Measurements from ENCODE around the gene SLC46A3.
"Not testable (repeated sequence)": the region's sequence is repeated elsewhere in the genome, so short reads cannot be mapped to it uniquely, and the experiment has no call there.

SLC46A3 gene

DNA sequence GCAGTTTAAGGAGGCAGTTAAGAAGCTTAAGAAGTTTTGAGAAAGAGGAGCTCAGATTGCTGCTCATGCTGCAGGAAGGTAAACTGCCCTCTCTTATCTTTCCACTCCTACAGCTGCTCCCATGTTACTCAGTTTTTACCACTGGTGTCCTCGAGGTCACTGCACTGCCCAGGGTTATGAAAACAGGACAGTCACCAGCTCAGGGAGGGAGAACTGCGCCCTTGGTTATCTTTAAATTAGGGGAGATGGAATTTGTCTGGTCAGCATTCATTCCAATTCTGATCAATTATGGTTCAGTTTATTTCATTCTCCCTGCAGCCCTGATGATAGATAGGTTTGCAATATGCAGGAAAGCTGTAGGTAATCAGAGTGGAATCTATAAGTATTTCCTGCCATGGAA, 10.8 kb upstream of the SLC46A3 start:
- no peak for DNase-seq

DNA sequence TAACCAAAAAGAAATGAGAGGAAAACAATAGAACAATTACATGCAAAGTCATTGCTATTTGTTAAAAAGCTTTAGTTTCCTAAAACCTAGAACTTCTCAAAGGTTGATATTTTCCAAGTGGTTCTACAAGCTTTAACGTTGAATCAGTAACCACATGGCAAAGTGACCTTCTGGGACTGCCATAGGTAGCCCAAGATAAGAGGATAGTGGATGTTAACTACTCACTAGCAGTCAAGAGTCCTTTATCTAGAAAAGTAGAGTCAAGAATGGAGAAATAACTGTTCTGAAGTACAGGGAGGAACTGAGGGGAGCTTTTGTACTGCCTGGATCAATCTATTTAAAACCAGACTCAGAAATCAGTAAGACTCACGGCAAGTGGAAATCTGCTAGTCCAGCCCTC, 9.9 kb upstream of the SLC46A3 start:
- DNase-seq, result no peak

DNA sequence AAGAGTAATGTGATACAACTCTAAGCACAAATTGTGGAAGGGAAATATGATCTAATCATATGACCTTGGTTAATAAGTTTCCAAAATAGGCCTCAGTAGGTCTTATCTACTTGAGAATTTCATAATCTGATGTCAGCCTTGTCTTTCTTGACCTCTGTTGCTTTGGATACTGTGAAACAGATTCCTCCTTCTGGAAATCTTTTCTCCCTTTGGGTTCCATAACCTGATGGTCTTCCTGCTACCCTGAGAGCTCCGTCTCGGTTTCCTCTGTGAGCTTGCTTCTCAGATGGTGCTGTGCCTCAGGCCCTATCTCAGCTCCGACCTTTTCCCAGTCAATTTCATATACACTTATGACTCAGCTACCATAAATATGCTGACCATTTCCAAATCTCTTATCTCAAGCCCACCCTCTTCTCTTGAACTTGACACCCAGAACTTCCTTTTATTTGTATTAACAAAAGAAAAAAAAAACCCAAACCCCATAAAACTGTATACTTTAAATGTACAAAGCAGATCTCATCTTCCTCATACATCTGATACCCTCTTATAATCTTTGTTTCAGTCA, 6.4 kb upstream of the SLC46A3 start:
- no peak for DNase-seq

DNA sequence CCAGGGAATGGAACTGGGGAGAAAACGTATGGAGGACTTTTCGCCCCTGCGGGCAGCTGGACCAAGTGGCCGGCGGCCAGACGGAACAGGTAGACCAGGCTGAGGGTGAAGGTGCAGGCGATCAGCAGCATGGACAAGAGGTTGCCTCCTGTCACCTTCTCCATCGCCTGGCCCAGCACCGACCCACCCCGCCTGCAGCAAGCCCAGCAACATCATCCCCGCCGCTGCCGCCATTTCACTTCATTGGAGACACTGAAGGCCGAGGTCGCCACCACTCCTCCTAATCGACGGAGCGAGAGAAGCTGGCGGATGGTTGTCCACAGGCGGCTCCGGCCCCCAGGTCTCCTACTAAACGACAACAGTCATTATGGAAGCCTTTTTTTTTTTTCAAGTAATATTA, 5.0 kb upstream of the SLC46A3 start:
- no peak for DNase-seq

DNA sequence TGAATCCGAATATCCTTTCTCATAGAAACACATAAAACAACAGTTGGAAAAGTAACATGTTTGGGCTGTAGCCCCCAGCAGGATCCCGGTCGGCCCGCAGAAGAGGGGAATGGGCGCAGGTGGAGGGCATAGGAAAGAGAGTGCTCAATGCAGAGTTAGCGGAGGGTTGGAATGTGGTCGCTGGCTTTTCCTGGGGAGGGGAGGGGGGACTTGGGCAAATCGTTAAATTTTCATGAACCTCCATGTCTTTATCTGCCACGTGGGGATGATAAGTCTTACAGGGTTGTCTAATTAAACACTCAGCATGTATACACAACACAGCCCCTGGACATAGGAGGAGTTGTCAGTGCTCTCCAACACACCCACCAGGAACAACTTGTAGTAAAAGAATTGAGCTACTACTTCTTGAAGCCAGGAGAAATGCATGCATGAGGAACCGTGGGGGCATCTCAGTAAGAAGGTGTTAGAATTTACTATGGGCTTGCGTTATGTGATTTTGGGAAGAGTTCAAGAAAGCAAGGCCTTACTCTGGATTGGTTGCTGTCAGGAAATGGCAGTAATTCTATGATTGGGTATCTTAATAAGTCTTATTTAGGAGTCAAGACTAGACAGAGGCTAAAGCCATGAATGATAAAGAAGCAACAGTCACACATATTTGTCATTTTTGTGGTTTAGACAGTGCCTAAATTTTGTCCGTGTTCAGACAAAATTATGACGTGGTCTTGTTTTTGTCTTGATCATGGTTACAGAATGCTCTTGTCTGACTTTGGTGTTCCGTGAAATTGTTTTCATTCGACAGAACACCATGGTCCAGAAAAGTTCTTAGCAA, 671 bp upstream of the SLC46A3 start:
- DNase-seq, result no peak

DNA sequence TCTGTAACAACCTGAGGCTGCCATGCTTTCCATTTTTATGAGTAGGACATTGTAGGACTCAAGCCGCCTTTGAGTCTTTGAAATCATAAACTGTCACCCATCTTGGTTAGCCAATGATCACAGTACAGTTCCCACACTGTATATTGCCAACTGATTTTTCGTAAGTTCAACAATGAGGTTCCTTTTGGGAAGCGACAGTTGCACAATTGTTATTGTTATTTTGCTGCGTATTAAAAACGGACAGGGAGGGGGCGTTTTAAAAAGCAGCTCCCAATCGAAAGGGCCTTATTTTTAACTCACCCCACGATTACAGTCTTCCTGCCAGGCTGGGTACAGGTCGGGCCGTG, 601 bp downstream of the SLC46A3 start:
- DNase-seq, result no peak

DNA sequence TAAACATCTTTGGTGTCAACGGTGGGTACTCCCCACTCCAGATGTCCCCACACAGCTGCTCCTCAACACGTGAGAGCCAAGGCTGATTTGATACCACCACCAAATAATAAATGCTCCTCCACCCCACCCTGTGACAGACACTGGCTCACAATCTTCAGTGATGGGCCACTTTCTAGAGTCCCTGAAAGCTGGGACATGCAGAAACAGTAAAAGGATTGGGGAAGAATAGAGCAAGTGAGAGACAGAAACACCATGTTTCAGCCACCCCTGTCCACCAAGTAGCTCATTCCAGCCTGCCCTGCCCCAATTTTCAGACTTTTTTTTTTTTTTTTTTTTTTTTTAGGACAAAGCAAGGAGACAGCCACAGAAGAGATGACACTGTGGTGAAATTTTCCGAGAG, 1.6 kb downstream of the SLC46A3 start:
- no peak for DNase-seq

DNA sequence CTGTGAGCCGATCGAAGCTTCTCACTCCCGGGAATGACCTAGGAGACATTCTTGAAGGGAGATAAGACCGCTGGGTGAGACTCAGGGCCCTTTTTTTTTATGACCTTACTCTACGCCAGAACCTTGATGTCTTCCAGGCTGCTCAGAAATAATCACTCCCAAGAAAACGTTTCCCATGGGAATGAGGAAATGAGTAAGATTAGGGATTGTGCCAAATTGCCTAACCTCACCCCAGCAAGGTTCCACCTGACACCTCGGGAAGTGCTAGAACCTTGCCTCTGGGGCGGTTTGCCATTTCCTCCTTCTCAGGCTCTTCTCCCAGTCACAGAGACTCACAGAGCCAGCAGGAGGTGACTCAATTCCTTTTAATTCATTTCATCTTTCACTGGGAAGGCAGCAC, 2.3 kb downstream of the SLC46A3 start:
- DNase-seq, result peak; percentile 84

DNA sequence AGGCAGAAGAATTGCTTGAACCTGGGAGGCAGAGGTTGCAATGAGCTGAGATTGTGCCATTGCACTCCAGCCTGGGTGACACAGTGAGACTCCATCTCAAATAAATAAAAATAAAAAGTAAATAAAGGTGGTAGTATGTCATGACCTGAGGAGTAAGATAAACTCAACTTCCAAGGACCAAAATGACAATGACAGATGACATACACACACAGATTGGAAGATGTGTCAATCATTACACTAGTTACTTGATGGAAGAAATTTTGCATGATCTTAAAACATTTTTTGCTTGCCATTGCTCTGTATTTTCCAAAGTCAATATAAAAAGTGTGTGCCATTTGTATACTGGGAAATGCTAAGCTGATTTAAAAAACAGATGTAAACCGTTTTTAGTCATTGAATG, 4.1 kb downstream of the SLC46A3 start:
- DNase-seq, result no peak

DNA sequence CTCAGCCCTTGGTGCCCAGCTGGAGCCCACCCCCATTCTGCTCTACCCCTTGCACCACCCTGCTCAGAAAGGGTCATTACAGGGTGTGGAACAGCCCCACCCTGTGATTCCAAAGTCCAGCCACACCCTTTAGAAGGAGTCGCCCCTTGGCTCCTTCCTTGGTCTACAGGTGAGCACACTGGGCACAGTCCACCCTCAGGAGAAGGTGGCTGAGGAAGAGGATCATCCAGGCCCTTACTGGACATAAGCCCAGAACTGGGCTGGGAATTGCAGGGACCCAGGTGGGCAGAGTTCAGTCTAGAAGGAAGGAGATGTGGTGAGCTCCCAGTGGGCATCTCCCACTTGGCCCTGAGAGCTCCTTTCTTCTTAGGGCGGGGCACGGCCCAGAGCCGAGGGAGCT, 8.6 kb downstream of the SLC46A3 start:
- no peak for DNase-seq

DNA sequence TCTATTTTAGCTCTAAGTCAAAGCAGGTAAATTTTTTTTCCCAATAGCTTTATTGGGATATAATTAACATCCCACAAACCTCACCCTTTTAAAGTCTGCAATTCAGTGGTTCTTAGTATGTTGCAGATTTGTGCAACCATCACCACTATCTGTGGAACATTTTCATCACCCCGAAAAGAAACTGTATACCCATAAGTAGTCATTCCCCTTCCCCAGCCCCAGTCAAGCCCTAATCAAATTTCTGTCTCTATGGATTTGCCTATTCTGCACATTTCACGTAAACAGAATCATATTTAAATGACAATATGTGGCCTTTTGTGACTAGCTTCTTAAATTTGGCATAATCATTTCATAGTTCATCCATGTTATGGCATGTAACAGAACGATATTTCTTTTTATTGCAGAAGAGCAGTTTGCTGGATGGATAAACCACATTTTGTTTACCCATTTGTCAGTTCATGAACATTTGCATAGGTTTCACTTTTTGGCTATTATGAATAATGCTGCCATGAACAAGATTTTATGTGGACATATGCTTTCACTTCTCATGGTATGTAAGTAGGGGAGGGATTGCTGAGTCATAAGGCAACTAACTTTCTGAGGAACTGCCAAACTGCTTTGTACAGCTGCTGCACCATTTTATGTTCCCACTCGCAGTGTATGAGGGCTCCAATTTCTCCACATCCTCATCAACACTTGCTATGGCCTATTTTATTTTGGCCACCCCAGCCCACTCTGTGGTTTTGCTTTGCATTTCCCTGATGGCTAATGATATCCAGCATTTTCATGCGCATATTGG, 10.9 kb downstream of the SLC46A3 start:
- DNase-seq, result no peak

DNA sequence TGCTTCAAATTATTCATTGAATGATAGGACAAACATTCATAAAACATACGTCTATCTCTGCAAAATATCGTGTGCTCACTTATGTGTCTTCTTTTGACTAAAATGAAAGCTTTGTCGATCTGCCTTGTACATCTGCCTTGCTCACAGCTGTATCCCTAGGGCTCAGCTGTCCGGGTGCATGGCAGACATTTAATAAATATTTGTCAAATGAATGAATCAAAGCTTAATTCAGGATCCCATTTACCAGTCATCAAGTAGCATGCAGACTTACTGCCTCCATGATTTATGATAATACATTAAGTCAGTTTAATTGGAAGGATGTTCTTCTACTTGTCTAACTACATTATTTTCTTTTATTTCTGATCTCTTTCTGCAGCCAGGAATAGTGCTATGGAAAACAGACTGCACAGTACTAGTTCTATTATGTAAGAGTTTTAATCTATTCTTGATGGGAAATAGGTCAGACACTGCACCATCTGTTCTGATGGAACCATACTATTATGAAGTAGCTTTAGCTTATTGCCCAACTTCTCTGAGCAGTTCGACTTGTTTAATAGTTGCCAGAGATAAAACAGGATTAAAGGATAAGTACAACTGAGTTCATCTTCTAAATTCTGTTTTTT, 13.2 kb downstream of the SLC46A3 start:
- no peak for DNase-seq

DNA sequence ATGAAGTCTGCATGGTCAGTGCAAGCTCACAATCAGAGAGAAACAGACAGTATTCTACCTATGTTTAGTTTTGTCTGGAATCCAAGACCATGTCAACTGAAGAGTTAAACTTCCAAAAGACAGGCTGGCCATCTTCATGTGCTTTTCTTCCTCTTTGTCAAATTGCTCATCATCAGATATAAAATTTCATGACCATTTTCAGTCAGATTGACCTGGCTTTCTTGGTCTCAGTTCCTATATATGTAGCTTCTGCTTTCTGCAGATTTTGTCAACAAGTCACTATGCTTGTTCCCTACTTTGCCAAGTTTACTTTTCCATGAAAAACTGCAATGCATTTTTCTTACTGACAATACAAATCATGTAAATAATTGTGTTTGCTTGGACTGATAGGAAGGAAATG, 13.9 kb downstream of the SLC46A3 start:
- DNase-seq, result no peak

DNA sequence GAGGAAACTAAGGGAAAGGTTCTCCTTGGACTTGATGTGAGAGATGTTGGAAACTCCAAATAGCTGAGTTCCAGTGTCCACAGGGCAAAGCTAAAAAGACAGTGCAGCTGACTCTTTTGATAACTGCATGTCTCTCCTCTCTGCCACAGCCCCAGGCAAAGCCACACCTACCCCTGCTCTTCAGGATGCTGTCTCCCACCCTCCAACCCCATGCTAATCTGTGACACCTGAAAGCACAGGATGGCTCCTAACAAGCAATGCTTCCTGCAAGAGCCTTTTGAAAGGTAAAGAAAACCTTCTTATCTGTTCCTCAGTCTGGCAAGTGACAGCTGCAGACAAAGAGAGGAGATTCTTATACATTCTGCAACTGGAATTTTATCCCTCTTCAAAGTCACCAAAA, 14.5 kb downstream of the SLC46A3 start:
- no peak for DNase-seq

DNA sequence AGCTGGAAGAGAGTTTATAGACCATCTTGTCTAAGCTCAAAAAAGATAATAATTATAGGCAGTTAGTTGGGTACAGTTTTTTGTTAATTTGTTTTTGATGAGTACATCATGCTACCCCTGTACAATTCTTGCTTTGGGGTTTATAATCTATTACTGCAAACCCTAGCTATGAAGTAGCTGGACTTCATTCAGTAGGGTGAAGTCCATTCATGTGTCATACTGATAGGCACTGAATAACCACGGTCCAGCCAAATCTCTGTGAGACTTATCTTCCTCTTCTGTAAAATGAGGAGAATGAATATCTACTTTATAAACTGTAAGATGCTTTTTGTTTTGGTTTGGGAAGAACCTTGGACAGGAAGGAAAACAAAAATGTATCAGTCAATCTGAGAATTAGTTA, 19.5 kb downstream of the SLC46A3 start:
- no peak for DNase-seq

DNA sequence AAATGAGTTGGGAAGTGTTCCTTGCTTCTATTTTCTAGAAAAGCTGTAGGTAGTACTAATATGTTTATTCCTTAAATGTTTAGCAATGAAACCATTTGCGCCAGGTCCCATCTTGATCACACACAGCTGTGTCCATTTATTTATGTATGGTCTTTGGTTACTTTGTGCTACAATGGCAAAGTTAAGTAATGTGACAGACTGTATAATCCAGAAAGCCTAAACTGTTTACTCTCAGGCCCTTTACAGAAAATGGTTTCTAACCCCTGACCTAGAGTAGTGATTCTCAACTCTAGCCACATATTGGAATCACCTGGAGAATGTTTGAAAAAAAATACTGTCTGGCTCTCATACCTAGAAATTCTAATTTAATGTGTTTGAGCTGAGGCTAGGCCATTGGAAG, 21.3 kb downstream of the SLC46A3 start:
- no peak for DNase-seq

DNA sequence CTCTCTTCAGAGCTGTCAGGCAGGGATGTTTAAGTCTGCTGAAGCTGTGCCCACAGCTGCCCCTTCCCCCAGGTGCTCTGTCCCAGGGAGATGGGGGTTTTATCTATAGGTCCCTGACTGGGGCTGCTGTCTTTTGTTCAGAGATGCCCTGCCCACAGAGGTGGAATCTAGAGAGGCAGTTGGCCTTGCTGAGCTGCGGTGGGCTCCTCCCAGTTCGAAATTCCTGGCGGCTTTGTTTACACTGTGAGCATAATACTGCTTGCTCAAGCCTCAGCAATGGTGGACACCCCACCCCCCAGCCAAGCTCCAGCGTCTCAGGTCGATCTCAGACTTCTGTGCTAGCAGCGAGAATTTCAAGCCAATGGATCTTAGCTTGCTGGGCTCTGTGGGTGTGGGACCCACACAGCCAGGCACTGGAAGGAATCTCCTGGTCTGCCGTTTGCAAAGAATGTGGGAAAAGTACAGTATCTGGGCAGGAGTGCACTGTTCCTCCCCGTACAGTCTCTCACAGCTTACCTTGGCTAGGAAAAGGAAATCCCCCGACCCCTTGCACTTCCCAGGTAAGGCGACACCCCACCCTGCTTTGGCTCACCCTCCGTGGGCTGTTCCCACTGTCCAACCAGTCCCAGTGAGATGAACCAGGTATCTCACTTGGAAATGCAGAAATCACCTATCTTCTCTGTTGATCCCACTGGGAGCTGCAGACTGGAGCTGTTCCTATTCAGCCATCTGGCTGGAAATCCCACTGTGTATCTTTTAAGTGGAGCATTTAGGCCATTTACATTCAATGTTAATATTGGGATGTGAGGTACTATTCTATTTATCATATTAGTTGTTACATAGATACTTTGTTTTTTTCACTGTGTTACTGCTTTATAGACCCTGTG, 24.9 kb downstream of the SLC46A3 start:
- peak; percentile 87 for DNase-seq

DNA sequence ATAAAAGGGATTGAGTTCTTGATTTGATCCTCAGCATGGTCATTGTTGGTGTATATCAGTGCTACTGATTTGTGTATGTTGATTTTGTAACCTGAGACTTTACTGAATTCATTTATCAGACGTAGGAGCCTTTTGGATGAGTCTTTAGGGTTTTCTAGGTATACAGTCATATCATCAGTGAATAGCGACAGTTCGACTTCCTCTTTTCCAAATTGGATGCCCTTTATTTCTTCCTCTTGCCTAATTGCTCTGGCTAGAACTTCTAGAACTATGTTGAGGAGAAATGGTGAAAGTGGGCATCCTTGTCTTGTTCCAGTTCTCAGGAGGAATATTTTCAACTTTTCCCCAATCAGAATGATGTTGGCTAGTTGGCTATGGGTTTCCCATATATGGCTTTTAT, 32.9 kb downstream of the SLC46A3 start:
- no peak for DNase-seq

DNA sequence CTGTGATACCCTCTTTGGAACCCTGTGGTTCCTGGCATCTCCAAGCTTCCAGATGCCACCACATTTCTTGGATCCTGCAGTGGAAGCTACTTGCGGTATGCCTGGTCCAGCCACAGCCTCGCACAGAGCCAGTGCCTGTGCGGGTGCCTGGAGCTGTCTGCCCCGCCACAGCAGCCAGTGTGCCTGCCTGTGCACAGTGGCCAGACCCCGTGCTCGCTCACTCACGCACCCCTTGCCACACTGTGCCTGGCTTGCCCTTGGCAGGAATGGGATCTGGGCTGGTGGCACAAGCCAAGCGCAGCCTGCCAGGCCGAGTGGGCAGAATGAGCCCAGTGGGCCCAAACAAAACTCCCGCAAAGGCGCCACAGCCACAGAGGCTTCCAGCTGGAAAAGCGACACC, 33.7 kb downstream of the SLC46A3 start:
- no peak for DNase-seq

DNA sequence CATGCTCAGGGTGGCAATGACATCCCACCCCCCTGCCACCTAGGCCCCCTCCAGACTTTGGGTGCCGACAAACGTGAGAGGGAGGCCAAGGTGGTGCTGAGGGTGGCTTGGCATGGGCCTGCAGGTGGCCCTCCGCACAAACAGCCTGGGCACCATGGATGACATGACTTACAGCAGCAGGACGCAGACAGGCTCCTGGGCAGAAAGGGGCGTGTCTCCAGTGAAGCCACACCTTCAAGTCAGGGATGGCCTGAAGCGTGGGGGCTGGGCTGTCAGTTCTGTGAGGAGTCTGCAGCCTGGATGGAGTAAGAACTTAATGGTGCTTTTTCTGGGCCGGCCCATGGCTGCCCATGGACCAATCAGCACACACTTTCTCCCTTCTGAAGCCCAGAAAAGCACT, 34.5 kb downstream of the SLC46A3 start:
- peak; percentile 90 for DNase-seq

DNA sequence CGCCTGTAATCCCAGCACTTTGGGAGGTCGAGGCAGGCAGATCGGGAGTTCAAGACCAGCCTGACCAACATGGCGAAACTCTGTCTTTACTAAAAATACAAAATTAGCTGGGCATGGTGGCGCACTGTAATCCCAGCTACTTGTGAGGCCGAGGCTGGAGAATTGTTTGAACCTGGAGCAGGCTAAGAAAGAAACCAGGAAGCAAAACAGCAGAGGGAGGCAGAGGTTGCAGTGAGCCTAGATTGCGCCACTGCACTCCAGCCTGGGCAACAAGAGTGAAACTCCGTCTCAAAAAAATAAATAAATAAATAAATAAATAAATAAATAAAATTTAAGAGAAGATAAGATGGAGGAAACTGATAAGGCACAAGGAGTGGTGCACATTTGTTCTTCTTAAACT, 35.6 kb downstream of the SLC46A3 start:
- not testable (repeated sequence) for DNase-seq

DNA sequence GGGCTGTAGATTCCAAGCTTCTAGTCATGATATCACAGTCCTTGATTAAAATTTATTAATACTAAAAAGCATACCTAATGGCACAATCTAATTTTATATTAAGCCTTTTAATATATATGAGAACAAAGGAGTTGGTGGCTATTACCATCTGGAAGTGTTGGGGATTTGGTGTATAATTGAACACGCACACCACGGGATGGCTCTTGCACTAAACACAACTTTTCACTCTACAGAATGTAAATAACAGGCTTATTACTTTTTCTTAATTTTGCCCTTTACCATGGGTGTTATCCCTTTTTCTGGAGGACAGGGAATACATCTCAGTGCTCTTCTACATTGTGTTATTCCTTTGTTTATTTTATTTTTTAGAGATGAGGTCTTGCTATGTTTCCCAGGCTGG, 38.2 kb downstream of the SLC46A3 start:
- no peak for DNase-seq

DNA sequence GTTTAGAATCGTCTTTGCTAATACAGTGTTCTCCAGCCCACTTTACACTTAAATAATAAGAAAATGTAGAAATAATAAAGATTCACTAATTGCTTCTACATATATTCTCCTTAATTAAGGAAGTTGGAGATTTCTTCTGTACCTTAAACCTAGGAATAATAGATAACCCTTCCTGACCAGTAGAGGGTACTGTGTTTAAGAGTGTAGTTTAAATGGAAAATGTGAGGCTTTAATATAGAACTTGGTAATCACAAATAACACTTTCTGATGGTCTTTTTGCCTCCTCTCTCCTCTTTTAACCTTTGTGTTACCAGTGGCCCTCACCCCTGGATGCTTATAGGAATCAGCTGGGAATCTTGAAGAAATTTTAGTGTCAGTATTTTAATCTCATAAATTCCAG, 39.1 kb downstream of the SLC46A3 start:
- DNase-seq, result no peak
